K562 (cell line): ENCODE data around the gene MACF1. TPM values are rescaled to one million over a fixed set of nuclear protein-coding genes. Genes with fewer than 3 reads are reported as not detected.

Experiments used
- BDP1 ChIP-seq: IDR thresholded peaks from 3 replicates; pipeline ENCODE4 v1.6.1; 2011; ENCODE audit not compliant: insufficient read length, insufficient read depth
- POLR2AphosphoS5 ChIP-seq: IDR thresholded peaks from 2 replicates; pipeline ENCODE4 v1.6.1; 2011; ENCODE audit warnings: mild to moderate bottlenecking, low read depth, low read length, moderate library complexity; ENCODE audit not compliant: control insufficient read depth, insufficient read depth
- POLR2G ChIP-seq: fragments of 200-400 bp; formaldehyde crosslinking; IDR thresholded peaks from 2 replicates; pipeline ENCODE4 v1.6.1; 2017; ENCODE audit warnings: low read depth, mild to moderate bottlenecking, antibody characterized with exemption, low read length, moderate library complexity
- RFX5 ChIP-seq: IDR thresholded peaks from 2 replicates; pipeline ENCODE4 v1.6.1; 2011; ENCODE audit warnings: low read depth, mild to moderate bottlenecking, improper control_type of control experiment, low read length
- RHOXF2B ChIP-seq: fragments of 250-450 bp; sonication (Bioruptor Pico); conservative IDR thresholded peaks from 2 replicates; pipeline ENCODE4 v1.5.1; 2021
- ZNF551 ChIP-seq: fragments of 250-450 bp; sonication (Bioruptor Pico); IDR thresholded peaks from 2 replicates; pipeline ENCODE4 v1.5.0; 2021; ENCODE audit warnings: mild to moderate bottlenecking, moderate library complexity
- polyA plus RNA-seq, 8 experiments: library from polyadenylated mRNA; depleted of rRNA in 4 of 8; stranded (reverse) in 5 of 8; unstranded in 3 of 8; fragments of >200 nt; fragmentation: Nextera tagmentation in 2 of 8; fragmentation: Illumina TruSeq in 1 of 8; extraction: Ambion mirVana in 2 of 8; extraction: Trizol in 1 of 8; gene quantifications; 2 replicates each; pipeline versions ENCODE4 v1.2.1 to v1.2.3, GENCODE V29; 2011 to 2014; ENCODE audit warnings: inconsistent platforms in 1 of 8, missing spikeins in 1 of 8
- total RNA-seq, 7 experiments: library from RNA; depleted of rRNA in 6 of 7; stranded (reverse); fragments of >200 nt in 6 of 7; fragmentation: Illumina TruSeq in 2 of 7; extraction: Trizol in 2 of 7; gene quantifications; 2 replicates each; pipeline versions ENCODE4 v1.2.1 to v1.2.3, GENCODE V29; 2011 to 2021; ENCODE audit warnings: low replicate concordance in 1 of 7
- TF ChIP-seq, protein P1 (sequence below): fragments of 450-650 bp; IDR thresholded peaks from 2 replicates; pipeline ENCODE4 v1.6.1; 2016; ENCODE audit warnings: mild to moderate bottlenecking, moderate library complexity
- TF ChIP-seq, protein P2 (sequence below): fragments of 450-650 bp; IDR thresholded peaks from 2 replicates; pipeline ENCODE4 v1.6.1; 2016; ENCODE audit warnings: antibody characterized with exemption
- TF ChIP-seq, protein P3 (sequence below), 3 experiments: fragments of 200-800 bp in 1 of 3; sonication (Bioruptor generic) in 1 of 3; sonication (generic) in 1 of 3; formaldehyde crosslinking in 1 of 3; IDR thresholded peaks; 2 replicates each; pipeline versions ENCODE4 v1.6.1 to v1.8.0; 2016 to 2022; ENCODE audit warnings: mild to moderate bottlenecking in 2 of 3, missing compliant biosample characterization in 2 of 3, missing genetic modification characterization in 2 of 3, missing genetic modification reagents in 1 of 3
- TF ChIP-seq, protein P4 (sequence below): sonication (generic); IDR thresholded peaks from 2 replicates; pipeline ENCODE4 v1.6.1; 2016

Gene MACF1
- total and polyA plus RNA-seq, 9 of the 15 experiments (the other 6 are each of a cell fraction or from before 2014, with no cell fraction given): 13.2 to 232 (median 112) TPM

DNA sequence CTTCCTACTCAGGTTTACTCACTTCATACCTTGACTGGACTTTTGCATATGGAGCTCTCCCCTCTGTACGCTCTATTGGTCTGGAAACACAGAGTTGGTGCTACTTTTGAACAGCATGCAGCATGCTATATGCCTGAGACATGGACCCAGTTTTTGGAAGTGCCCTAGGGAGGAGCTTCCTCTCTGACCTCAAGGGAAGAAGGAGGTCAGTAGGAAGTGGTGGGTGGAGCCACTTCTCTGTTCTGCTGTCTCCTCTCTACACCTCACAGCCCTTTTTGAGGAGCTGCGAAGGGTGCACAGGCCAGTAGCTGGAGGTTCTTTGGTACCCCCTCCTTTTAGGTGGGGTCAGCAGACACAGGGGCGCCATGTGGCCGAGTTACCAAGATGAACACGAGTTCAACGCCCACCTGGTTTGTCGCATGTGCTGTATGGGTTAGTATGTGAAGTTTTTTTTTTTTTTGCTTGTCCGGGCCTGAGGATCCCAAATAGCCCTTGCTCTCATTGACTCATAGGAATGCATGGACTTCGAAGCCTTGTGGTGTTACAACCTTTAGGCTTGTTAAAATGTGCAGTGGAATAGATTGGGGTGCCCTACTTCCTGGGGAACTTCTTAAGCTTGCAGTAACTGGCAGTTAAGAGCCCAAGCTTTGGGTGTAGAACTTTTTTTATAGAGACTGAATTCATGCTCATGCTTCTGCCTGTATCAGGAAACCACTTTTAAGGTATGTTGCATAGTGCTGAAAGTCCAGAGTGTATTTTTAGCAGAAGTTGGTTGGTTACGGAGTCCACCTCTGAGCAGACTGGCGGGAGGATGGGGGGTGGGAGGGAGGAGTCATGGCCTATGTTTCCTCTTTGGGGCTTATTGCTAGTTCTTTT, 10.7 kb downstream of the MACF1 start (continued):
- TF ChIP-seq, protein P1, sequence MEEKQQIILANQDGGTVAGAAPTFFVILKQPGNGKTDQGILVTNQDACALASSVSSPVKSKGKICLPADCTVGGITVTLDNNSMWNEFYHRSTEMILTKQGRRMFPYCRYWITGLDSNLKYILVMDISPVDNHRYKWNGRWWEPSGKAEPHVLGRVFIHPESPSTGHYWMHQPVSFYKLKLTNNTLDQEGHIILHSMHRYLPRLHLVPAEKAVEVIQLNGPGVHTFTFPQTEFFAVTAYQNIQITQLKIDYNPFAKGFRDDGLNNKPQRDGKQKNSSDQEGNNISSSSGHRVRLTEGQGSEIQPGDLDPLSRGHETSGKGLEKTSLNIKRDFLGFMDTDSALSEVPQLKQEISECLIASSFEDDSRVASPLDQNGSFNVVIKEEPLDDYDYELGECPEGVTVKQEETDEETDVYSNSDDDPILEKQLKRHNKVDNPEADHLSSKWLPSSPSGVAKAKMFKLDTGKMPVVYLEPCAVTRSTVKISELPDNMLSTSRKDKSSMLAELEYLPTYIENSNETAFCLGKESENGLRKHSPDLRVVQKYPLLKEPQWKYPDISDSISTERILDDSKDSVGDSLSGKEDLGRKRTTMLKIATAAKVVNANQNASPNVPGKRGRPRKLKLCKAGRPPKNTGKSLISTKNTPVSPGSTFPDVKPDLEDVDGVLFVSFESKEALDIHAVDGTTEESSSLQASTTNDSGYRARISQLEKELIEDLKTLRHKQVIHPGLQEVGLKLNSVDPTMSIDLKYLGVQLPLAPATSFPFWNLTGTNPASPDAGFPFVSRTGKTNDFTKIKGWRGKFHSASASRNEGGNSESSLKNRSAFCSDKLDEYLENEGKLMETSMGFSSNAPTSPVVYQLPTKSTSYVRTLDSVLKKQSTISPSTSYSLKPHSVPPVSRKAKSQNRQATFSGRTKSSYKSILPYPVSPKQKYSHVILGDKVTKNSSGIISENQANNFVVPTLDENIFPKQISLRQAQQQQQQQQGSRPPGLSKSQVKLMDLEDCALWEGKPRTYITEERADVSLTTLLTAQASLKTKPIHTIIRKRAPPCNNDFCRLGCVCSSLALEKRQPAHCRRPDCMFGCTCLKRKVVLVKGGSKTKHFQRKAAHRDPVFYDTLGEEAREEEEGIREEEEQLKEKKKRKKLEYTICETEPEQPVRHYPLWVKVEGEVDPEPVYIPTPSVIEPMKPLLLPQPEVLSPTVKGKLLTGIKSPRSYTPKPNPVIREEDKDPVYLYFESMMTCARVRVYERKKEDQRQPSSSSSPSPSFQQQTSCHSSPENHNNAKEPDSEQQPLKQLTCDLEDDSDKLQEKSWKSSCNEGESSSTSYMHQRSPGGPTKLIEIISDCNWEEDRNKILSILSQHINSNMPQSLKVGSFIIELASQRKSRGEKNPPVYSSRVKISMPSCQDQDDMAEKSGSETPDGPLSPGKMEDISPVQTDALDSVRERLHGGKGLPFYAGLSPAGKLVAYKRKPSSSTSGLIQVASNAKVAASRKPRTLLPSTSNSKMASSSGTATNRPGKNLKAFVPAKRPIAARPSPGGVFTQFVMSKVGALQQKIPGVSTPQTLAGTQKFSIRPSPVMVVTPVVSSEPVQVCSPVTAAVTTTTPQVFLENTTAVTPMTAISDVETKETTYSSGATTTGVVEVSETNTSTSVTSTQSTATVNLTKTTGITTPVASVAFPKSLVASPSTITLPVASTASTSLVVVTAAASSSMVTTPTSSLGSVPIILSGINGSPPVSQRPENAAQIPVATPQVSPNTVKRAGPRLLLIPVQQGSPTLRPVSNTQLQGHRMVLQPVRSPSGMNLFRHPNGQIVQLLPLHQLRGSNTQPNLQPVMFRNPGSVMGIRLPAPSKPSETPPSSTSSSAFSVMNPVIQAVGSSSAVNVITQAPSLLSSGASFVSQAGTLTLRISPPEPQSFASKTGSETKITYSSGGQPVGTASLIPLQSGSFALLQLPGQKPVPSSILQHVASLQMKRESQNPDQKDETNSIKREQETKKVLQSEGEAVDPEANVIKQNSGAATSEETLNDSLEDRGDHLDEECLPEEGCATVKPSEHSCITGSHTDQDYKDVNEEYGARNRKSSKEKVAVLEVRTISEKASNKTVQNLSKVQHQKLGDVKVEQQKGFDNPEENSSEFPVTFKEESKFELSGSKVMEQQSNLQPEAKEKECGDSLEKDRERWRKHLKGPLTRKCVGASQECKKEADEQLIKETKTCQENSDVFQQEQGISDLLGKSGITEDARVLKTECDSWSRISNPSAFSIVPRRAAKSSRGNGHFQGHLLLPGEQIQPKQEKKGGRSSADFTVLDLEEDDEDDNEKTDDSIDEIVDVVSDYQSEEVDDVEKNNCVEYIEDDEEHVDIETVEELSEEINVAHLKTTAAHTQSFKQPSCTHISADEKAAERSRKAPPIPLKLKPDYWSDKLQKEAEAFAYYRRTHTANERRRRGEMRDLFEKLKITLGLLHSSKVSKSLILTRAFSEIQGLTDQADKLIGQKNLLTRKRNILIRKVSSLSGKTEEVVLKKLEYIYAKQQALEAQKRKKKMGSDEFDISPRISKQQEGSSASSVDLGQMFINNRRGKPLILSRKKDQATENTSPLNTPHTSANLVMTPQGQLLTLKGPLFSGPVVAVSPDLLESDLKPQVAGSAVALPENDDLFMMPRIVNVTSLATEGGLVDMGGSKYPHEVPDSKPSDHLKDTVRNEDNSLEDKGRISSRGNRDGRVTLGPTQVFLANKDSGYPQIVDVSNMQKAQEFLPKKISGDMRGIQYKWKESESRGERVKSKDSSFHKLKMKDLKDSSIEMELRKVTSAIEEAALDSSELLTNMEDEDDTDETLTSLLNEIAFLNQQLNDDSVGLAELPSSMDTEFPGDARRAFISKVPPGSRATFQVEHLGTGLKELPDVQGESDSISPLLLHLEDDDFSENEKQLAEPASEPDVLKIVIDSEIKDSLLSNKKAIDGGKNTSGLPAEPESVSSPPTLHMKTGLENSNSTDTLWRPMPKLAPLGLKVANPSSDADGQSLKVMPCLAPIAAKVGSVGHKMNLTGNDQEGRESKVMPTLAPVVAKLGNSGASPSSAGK: 0 out of 2 replicates have a peak, but pooled peaks have one; percentile 30
- TF ChIP-seq, protein P2, sequence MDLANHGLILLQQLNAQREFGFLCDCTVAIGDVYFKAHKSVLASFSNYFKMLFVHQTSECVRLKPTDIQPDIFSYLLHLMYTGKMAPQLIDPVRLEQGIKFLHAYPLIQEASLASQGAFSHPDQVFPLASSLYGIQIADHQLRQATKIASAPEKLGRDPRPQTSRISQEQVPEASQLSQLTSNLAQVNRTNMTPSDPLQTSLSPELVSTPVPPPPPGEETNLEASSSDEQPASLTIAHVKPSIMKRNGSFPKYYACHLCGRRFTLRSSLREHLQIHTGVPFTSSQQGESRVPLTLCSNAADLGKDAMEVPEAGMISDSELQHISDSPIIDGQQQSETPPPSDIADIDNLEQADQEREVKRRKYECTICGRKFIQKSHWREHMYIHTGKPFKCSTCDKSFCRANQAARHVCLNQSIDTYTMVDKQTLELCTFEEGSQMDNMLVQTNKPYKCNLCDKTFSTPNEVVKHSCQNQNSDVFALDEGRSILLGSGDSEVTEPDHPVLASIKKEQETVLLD: 0 out of 2 replicates have a peak, but pooled peaks have one; percentile 10
- TF ChIP-seq BDP1 (no peak), POLR2G (no peak), RFX5 (no peak), POLR2AphosphoS5 (peak; percentile 77), RHOXF2B (no peak), ZNF551 (no peak)
- TF ChIP-seq, protein P3, sequence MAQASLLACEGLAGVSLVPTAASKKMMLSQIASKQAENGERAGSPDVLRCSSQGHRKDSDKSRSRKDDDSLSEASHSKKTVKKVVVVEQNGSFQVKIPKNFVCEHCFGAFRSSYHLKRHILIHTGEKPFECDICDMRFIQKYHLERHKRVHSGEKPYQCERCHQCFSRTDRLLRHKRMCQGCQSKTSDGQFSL (CRISPR knock-in tag; IDR thresholded peaks at IDR 0.05): no peak
- TF ChIP-seq, protein P3 (tag; IDR thresholded peaks at IDR 0.05): no peak
- TF ChIP-seq, protein P4, sequence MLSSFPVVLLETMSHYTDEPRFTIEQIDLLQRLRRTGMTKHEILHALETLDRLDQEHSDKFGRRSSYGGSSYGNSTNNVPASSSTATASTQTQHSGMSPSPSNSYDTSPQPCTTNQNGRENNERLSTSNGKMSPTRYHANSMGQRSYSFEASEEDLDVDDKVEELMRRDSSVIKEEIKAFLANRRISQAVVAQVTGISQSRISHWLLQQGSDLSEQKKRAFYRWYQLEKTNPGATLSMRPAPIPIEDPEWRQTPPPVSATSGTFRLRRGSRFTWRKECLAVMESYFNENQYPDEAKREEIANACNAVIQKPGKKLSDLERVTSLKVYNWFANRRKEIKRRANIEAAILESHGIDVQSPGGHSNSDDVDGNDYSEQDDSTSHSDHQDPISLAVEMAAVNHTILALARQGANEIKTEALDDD: 0 out of 2 replicates have a peak, but pooled peaks have one; percentile 54
